ENCODE results near the gene CNOT6L. TPM values are rescaled to one million over a fixed set of nuclear protein-coding genes. Genes with fewer than 3 reads are reported as not detected.
A peak's percentile ranks its signal among the peaks of the same experiment; 100 is the strongest.

The CNOT6L gene
- total RNA-seq, 1 donor, result 14.2 TPM

DNA sequence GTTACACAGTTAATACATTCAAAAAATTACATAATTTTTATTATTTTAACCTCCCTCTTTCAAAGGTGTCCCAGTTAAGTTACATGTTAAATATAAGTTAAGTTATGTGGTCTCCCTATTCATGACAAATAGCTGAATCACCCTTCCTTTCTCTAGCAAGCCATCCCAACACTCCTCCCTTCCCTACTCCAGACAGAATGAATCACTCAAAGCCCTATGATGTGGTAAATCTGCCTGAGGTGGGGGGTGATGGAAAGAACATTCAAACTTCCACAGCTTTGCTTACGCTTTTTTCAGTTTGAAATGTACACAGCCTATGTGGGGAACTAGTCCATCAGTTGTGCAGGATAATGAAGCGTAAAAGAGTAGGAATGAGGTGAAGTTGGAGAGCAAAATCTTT is 123.4 kb downstream of the CNOT6L start:
- H3K4me3 ChIP-seq (ENCODE audit: low read depth, low read length), result no peak overlapping the region
- peak; percentile 93 for DNase-seq (ENCODE audit: low read depth)
- no peak for TF ChIP-seq CTCF (IDR thresholded peaks at IDR 0.05; ENCODE audit: insufficient read depth, low read depth, low read length)

DNA sequence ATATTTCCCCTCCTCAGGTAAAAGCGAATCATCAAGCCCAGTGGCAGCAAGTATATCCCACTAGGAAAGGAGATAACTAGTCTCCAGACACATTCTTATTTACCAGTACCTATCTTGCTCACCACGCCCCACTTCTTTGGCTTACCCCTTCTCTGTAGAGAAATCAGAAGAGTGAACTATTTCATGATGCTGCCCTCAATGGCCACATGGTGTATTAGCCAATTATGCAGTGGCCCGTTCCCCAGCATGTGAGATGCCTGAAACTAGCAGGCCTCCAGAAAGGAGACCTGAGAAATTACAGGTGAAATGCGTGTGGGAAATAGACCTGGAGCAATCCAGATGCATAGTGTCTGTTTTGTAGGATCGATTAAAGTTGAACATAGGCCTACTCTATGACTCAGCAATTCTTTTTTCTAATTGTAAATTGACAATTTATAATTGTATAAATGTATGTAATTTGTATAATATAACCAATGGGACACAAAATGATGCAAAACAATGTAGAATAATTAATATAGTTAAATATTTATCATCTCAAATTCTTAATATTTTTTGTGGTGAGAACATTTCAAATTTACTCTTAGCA is 126.2 kb downstream of the CNOT6L start:
- H3K4me3 ChIP-seq (ENCODE audit: low read depth, low read length), result no peak overlapping the region
- TF ChIP-seq CTCF (IDR thresholded peaks at IDR 0.05; ENCODE audit: insufficient read depth, low read depth, low read length), result no peak
- DNase-seq (ENCODE audit: low read depth), result no peak

- no peak overlapping the region for H3K4me3 ChIP-seq (ENCODE audit: low read depth, low read length)
- no peak for DNase-seq (ENCODE audit: low read depth)
- no peak for TF ChIP-seq CTCF (IDR thresholded peaks at IDR 0.05; ENCODE audit: insufficient read depth, low read depth, low read length)
Observed at GRCh38 chr4:77681792-77682191, 137.4 kb downstream of the CNOT6L start.

GRCh38 chr4:77676842-77677241 is 142.3 kb downstream of the CNOT6L start:
- no peak for TF ChIP-seq CTCF (IDR thresholded peaks at IDR 0.05; ENCODE audit: insufficient read depth, low read depth, low read length)
- H3K4me3 ChIP-seq (ENCODE audit: low read depth, low read length), result no peak overlapping the region
- no peak for DNase-seq (ENCODE audit: low read depth)

DNA sequence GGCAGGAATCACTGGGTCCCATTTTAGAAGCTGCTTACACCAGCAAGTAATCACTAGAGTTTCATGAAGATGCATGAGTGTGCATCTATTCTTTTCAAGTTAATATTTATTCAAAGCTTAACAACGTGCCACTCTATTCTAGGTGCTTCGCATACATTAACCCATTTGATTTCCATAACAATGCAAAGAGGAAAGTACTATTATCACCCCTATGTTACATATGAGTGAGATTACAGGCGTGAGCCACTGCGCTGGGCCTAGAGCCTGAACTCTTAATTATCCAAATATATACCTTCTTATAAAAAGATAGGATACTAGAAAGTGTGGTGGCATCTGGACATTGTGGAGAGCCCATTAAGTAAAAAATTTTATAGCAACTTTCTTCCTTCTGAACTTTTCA is 148.1 kb downstream of the CNOT6L start:
- no peak overlapping the region for H3K4me3 ChIP-seq (ENCODE audit: low read depth, low read length)
- no peak for TF ChIP-seq CTCF (IDR thresholded peaks at IDR 0.05; ENCODE audit: insufficient read depth, low read depth, low read length)
- DNase-seq (ENCODE audit: low read depth), result no peak

DNA sequence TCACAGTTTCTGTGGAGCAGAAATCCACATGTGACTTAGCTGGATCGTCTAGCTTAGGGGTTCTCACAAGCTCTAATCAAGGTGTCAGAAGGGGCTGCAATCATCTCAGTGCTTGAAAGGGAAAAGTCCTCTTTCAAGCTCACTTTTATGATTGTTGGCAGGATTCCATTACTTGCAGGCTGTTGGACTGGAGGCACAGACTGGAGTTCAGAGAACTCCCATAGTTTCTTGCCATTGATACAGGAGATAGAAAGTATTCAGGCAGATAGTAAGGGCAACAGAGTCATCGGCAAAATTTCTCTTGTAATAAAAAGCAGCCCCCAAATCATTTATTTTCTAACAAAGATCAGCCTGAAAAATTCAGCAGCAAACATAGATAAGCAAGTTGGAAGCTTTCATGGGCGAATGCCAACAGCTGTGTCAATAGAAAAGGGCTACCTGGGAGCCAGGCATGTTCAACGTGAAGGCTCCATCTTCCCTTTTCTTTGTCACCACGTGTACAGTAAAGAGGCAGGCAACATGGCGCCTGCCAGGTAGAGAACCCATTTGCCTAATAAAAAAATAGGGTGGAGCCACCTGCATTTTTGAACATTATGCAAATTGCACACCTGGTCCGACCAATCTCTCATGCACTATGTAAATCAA is 149.1 kb downstream of the CNOT6L start:
- TF ChIP-seq CTCF (IDR thresholded peaks at IDR 0.05; ENCODE audit: insufficient read depth, low read depth, low read length), result no peak
- no peak overlapping the region for H3K4me3 ChIP-seq (ENCODE audit: low read depth, low read length)
- DNase-seq (ENCODE audit: low read depth), result no peak
